Progenitor cell of endocrine pancreas (in vitro differentiated cells): ENCODE measurements around the gene TBC1D8. TPM values are rescaled to one million over a fixed set of nuclear protein-coding genes. Genes with fewer than 3 reads are reported as not detected.

Source experiments
- DNase-seq: peaks from one replicate; pipeline ENCODE4 v3.0.0; 2021; ENCODE audit warnings: low spot score; ENCODE audit not compliant: unreplicated experiment
- H3K27ac Mint-ChIP-seq: 2 replicates; pipeline ENCODE4 v1.8.0; 2021; ENCODE audit warnings: mild to moderate bottlenecking, moderate library complexity, mixed read lengths
- H3K27me3 Mint-ChIP-seq: 2 replicates; pipeline ENCODE4 v1.8.0; 2021; ENCODE audit warnings: mixed read lengths
- H3K36me3 Mint-ChIP-seq: 2 replicates; pipeline ENCODE4 v1.8.0; 2022; ENCODE audit warnings: mixed read lengths; ENCODE audit not compliant: insufficient read depth
- H3K4me1 Mint-ChIP-seq: 2 replicates; pipeline ENCODE4 v1.8.0; 2021; ENCODE audit warnings: low read depth, mixed read lengths
- H3K4me3 Mint-ChIP-seq: 2 replicates; pipeline ENCODE4 v1.8.0; 2021; ENCODE audit warnings: low read depth, mild to moderate bottlenecking, moderate library complexity, mixed read lengths
- H3K9me3 Mint-ChIP-seq: 2 replicates; pipeline ENCODE4 v1.8.0; 2021; ENCODE audit warnings: low read depth, mixed read lengths
- CTCF ChIP-seq: fragments of 200-600 bp; sonication (generic); IDR thresholded peaks from one replicate; pipeline ENCODE4 v1.5.0; 2021; ENCODE audit warnings: antibody characterized with exemption, mild to moderate bottlenecking; ENCODE audit not compliant: unreplicated experiment
- total RNA-seq: library from RNA; stranded (reverse); gene quantifications from 2 replicates; pipeline ENCODE4 v1.2.1, GENCODE V29; 2021

Gene TBC1D8
- total RNA-seq, 1 donor from 2014 or later = 34.8 TPM

- H3K27me3 Mint-ChIP-seq = peaks cover 4% of the 10 kb centered on the region
- no peaks in the 10 kb centered on the region for H3K9me3 Mint-ChIP-seq
- TF ChIP-seq CTCF = no peak
- no peaks in the 10 kb centered on the region for H3K4me1 Mint-ChIP-seq
- no peak for DNase-seq
- no peak overlapping the region for H3K4me3 Mint-ChIP-seq
- no peaks in the 10 kb centered on the region for H3K36me3 Mint-ChIP-seq
- no peak overlapping the region for H3K27ac Mint-ChIP-seq
Measured at GRCh38 chr2:100969998-100970397, 181.2 kb downstream of the TBC1D8 start.

GRCh38 chr2:100968146-100969145, 182.7 kb downstream of the TBC1D8 start:
- DNase-seq = no peak
- Mint-ChIP-seq H3K36me3 (no peaks in the 10 kb centered on the region), H3K27me3 (peaks cover 4% of the 10 kb centered on the region), H3K4me1 (no peaks in the 10 kb centered on the region), H3K27ac (no peak overlapping the region), H3K4me3 (no peak overlapping the region), H3K9me3 (no peaks in the 10 kb centered on the region)
- no peak for TF ChIP-seq CTCF

- no peak for DNase-seq
- H3K4me3 Mint-ChIP-seq = no peak overlapping the region
- peaks cover 4% of the 10 kb centered on the region for H3K27me3 Mint-ChIP-seq
- no peaks in the 10 kb centered on the region for H3K9me3 Mint-ChIP-seq
- no peaks in the 10 kb centered on the region for H3K36me3 Mint-ChIP-seq
- no peak overlapping the region for H3K27ac Mint-ChIP-seq
- no peak for TF ChIP-seq CTCF
- H3K4me1 Mint-ChIP-seq = no peaks in the 10 kb centered on the region
Measured at GRCh38 chr2:100967716-100968115, 183.5 kb downstream of the TBC1D8 start.

- Mint-ChIP-seq H3K9me3 (no peaks in the 10 kb centered on the region), H3K4me1 (no peaks in the 10 kb centered on the region), H3K4me3 (no peak overlapping the region), H3K27ac (no peak overlapping the region), H3K27me3 (peaks cover 8% of the 10 kb centered on the region), H3K36me3 (no peaks in the 10 kb centered on the region)
- no peak for TF ChIP-seq CTCF
- no peak for DNase-seq
Measured at GRCh38 chr2:100965596-100965995, 185.6 kb downstream of the TBC1D8 start.

- Mint-ChIP-seq H3K4me1 (no peaks in the 10 kb centered on the region), H3K4me3 (no peak overlapping the region), H3K9me3 (no peaks in the 10 kb centered on the region), H3K36me3 (no peaks in the 10 kb centered on the region), H3K27me3 (peaks cover 8% of the 10 kb centered on the region), H3K27ac (no peak overlapping the region)
- DNase-seq = no peak
- no peak for TF ChIP-seq CTCF
Measured at GRCh38 chr2:100964681-100965169, 186.5 kb downstream of the TBC1D8 start.
